Stimulated activated CD8-positive, alpha-beta memory T cell treated with anti-CD3 and anti-CD28 coated beads, Interleukin-4, amount 100 ng/mL, for 24 hours (primary cell): ENCODE data around the gene ABCA7.

Experiments
- DNase-seq: peaks from one replicate; pipeline ENCODE4 v3.0.0-alpha.2; 2020; ENCODE audit warnings: low read depth

Gene ABCA7

DNA sequence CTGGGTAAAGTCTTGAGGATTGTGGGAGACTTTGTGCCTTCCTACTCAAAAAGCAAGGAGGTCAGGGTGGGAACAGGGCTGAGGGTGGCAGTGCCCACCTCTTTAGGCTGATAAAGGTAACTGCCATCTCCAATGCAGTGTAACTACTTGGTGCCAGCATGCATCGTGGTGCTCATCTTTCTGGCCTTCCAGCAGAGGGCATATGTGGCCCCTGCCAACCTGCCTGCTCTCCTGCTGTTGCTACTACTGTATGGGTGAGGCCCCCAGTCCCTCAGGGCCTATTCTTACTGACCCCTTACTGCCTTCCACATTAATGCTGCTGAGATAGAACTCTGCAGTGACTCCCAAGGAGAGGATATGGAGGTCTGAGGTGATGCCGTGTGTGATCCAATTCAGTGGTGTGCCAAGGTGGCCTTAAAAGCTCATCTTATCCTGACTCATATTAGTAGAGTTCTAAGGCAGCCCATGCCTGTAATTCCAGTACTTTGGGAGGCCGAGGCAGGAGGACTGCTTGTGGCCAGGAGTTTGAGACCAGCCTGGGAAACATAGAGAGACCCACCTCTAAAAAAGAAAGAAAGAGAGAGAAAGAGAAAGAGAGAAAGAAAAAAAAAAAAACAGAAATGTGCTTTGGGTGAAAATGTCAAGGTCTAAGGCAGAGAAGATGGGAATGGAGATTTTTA, 17.4 kb downstream of the ABCA7 start:
- no peak for DNase-seq

DNA sequence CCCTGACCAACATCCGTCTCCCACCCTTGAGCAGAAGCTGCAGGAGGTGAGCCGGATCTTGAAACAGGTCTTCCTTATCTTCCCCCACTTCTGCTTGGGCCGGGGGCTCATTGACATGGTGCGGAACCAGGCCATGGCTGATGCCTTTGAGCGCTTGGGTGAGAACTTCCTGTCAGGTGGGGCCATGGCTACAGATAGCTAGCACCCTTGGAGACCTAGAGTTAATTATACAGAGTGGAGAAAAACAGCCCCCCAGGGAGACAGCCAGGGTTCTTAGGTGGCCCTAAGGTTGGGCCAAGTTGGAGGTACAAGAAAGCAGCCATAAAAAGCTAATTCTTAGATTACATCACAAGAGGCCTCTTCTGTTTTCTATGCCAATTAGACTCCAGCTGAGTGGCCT, 18.2 kb downstream of the ABCA7 start:
- no peak for DNase-seq

DNA sequence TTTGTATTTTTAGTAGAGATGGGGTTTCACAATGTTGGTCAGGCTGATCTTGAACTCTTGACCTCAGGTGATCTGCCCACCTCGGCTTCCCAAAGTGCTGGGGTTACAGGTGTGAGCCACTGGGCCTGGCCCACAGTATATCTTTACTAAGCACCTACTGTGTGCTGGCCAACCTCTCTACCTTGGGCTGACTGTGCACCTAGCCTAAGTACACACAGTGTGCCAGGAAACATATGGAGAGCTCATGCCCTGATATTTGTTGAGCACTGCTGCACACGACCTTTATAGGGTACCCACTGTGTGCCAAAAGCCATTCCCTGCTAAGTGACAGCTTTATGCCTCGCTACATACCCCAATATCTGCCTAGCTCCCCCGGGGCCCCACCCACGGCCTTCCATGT, 20.8 kb downstream of the ABCA7 start:
- no peak for DNase-seq

DNA sequence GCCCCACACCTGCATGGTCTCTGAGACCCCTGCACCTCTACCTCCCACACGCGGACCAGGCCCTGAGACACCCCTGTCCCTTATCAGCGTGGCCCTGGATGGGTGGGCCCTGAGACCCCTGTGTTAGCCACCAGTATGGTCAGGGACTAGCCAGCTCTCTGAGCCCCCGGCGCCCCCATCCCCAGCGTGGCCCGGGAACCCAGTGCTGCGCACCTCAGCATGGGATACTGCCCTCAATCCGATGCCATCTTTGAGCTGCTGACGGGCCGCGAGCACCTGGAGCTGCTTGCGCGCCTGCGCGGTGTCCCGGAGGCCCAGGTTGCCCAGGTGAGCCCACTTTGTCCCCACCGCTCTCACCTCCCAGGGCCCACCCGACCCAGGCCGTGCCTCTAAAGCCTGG, 22.1 kb downstream of the ABCA7 start:
- no peak for DNase-seq

DNA sequence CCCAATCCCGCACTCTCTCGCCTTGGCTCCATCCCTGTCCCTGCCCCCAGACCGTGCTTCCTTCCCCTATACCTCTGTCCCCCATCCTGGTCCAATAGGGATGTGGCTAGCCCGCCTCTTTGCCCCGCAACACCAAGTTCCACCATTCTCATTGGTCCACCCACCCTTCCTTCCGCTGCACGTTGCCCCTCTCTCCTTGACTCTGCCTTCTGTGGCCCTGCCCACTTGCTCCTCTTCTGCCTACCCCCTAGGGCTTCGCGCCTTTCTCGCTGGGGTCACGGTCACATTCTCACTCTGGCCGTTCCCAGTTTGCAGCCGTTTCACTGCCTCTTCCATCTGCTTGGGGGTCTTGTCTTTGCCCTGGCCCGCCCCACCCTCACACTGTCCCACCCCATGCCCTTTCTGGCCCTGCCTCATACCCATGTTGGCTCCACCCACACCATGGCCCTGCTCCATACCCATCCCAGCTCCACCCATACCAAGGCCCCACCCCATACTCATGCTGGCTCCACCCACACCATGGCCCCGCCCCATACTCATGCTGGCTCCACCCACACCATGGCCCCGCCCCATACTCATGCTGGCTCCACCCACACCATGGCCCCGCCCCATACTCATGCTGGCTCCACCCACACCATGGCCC, 22.6 kb downstream of the ABCA7 start:
- DNase-seq, result no peak

DNA sequence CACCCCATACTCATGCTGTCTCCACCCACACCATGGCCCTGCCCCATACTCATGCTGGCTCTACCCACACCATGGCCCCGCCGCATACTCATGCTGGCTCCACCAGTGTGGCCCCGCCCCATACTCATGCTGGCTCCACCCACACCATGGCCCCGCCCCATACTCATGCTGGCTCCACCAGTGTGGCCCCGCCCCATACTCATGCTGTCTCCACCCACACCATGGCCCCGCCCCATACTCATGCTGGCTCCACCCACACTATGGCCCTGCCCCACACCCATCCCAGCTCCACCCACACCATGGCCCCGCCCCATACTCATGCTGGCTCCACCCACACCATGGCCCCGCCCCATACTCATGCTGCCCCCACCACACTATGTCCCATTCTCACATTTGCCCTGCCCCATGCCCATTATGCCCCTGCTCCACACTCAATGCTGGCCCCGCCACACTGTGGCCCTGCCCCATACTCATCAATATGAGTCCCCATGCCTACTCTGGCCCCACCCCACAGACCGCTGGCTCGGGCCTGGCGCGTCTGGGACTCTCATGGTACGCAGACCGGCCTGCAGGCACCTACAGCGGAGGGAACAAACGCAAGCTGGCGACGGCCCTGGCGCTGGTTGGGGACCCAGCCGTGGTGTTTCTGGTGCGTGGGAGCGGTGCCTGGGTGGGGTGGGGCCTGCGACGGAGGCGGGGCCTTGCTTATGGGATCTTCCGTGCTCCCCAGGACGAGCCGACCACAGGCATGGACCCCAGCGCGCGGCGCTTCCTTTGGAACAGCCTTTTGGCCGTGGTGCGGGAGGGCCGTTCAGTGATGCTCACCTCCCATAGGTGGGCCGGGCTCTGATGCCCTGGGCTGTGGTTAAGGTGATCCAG, 23.4 kb downstream of the ABCA7 start:
- DNase-seq, result no peak

DNA sequence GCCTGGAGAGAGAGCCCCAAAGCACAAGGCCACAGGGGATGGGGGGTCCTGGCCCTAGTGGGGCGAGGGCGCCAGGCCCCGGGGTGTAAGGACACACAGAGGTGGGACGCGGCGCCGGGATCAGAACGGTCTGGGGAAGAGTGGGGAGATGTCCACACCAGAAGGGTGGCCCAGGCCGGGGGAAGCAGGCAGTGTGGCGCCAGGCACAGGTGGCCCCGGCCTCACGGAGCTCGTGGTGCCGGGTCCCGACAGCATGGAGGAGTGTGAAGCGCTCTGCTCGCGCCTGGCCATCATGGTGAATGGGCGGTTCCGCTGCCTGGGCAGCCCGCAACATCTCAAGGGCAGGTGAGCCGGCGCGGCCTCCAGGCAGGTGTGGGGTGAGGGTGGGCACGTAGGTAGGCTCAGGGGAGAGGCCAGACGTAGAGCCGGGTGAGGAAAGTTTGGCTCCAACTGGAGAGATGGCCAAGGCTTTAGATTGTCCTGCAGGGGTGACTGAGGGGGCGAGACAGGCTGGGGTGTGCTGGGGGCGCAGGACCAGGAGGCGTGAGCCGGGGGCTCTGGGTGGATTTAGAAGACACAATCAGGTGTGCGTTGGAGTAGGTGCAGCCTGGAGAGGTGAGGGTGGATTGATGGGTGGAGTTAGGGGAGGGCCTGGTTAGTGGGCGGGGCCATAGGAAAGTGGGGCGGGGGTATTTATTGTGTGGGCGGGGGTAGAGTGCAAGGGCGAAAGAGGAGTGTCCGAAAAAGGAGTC, 24.2 kb downstream of the ABCA7 start:
- no peak for DNase-seq

DNA sequence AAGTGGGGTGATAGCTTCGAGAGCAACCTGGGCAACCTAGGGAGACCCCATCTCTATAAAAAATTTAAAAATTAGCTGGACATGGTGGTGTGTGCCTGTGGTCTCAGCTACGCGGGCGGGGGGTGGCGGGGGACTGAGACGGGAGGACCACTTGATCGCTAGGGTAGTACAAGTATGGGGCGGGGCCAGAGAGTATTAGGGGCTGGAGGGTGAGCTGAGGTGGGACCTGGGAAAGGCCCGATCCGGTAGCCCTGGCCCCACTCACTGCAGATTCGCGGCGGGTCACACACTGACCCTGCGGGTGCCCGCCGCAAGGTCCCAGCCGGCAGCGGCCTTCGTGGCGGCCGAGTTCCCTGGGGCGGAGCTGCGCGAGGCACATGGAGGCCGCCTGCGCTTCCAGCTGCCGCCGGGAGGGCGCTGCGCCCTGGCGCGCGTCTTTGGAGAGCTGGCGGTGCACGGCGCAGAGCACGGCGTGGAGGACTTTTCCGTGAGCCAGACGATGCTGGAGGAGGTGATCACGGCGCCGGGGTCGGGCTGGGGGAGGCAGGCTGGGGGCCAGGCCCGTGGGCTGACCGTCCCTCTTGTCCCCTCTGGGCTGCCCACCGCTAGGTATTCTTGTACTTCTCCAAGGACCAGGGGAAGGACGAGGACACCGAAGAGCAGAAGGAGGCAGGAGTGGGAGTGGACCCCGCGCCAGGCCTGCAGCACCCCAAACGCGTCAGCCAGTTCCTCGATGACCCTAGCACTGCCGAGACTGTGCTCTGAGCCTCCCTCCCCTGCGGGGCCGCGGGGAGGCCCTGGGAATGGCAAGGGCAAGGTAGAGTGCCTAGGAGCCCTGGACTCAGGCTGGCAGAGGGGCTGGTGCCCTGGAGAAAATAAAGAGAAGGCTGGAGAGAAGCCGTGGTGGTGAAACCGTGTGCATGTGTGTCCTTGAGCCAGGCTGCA, 25.0 kb downstream of the ABCA7 start:
- no peak for DNase-seq

DNA sequence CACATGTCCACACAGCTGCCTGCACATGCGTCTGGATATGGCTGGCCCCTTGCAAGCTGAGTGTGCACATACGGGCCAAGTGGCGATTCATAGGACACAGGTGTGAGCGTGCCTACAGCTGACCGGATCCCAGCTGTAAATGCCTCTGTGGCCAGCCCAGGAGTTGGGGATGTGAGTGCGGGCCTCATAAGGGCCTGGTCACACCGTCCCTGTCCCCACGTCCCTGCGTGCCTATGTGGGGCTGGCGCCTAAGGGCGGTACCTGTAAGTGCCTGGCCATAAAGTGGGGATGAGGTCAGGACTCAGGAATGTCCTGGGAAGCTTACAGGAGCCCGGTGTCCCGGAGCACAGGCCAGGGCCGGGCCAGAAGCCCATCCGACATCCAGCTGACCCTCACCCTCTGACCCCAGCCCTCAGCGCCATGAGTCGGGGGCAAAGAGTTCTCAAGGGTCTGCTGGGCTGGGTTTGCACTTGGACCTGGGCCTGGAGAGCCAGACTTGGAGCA, 25.8 kb downstream of the ABCA7 start:
- DNase-seq, result no peak

DNA sequence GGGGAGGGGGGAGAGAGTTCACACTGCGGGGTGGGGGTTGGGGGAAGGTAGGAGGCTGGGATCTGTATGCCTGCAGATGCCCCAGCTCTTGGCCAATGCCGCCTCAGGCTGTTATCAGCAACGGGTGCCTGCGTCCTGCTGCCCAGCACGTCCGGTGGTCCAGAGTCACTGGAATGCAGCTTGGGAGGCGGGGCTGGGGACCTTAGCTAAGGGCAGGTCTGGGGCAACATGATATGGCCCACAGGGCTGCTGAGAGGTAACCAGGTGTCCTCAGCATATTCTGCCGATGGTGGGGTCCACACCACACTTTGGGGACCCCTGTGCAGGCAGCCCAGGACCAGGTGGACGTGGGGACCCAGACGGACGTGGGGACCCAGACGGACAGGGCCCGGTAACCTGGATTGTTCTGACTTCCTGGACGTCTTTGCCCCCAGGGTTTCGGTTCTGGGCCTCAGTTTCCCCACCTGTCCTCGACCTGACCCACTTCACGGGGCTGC, 26.4 kb downstream of the ABCA7 start:
- DNase-seq, result no peak

DNA sequence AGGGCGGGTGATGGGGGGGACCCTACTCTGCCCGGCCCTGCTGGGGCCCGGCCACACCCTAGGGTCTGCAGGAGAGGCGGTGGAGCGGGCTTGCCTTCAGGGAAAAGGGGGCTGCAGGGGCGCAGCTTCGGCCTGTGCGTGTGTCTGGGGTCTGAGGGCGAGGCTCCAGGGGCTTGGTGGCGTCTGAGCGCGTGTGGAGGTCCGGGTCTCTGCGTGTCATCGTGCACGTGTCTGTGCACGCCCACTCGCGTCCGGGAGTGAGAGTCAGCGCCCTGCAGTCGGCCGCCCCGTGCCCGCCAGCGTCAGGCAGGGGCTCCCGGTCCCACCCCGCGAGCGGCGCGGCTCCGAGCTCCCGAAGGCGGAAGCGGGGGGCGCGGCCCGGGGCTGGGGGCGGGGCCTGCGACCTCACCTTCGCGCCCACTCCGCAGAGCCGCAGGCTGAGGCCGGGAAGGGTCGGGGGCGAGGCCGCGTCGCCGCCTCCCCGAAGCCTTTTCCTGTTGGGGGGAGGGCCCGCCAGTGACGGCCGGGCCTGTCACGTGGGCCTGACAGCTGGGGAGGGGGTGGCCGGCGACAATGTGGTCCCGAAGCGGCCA, 26.9 kb downstream of the ABCA7 start, which contains the start of gene ARHGAP45:
Gene ARHGAP45, plus strand, starts transcription at position 420 of the 593 bp plus-strand sequence. CDS start 239 bp downstream, outside the sequence.
- DNase-seq, result peak; percentile 79

DNA sequence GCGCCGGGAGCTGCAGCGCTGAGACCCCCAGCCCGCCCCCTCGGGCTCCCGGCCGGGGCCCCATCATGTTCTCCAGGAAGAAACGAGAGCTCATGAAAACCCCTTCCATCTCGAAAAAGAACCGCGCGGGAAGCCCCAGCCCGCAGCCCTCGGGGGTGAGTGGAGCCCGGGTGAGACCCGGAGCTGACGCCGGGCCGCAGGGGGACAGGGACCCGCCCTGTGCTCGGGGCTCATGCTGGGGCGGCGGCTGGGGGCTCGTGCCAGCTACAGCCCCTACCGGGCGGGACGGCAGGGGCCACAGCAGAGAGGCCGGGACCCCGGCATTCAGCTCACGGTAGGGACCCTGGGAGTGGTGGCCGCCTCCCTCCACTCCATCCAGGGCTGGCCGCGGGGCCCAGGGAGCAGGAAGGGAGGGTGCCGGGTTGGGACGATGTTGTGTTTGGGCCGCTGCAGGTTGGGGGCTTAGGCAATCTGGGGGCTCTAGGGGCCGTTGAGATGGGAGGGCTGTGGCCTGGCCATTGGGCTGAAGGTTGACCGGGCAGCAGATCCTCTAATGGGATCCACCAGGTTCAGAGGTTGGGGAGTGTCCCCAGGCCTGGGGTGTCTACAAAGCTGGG, 27.5 kb downstream of the ABCA7 start:
- DNase-seq, result no peak

DNA sequence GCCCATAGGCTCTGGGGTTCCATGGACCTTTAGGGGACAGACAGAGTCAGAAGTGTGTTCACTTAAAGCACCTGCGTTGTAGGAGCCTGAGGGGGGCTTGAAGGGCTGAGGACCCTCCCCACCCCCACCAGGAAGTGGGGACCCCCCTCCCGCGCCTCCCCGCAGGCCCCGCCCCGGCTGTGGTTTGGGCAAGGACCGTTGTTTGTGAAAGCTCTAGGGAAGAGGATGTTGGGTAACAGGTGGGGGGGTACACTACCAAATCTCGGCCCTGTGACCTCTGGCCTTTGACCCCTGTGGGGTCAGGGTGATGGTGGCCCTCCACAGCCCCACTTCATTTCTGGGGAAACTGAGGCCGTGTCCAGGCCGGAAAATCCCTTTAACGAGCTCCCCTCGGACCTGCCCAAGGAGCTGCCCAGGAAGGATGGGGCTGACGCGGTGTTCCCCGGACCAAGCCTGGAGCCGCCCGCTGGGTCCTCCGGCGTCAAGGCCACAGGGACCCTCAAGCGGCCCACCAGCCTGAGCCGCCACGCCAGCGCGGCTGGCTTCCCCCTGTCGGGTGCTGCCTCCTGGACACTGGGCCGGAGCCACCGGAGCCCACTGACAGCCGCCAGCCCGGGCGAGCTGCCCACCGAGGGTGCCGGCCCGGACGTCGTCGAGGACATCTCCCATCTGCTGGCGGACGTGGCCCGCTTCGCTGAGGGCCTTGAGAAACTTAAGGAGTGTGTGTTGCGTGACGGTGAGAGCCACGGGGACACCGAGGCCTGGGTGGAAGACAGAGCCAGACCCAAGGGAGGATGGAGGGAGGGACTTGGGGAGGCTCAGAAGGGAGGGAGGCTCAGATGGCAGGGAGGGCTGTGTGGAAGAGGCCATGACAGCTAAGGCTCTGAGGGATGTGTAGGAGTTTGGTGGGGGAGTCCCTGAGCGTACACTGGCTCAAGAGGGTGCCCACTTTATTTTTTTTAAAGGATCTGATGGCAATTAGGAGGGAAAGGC, 28.4 kb downstream of the ABCA7 start:
- no peak for DNase-seq

DNA sequence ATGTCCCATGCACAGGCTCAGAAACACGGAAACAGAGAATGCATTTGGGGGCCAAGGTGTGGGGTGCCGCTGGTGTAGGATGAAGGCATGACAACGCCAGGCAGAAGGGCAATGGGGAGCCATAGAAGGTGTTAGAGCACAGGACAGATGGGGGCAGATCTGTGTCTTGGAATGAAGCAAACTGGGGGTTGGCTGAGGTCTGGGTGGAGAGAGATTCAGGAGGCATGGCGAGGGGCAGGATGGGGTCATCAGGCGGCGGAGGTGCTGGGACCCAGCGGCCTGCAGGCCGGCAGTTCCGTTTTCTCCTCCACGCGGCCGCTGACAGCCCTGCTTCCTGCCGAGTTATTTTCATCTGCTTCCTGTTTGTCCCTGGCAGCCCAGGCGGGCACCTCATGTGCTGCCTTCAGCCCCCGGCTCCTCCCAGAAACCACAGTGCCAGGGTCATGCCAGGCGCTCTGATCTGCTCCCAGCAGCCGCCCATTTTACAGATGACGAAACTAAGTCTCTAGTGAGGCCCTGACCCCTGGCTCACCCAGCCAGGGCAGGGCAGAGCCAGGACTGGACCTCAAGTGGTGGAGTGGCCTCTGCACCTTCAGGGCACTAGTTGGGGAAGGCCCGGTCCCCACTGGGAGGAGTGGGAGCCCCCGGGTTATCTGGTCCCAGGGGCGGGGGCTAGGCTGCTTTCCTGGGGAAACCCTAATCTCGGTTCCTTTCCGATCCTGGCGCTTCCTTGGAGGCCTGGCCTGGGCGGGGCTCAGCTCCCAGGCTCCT, 29.3 kb downstream of the ABCA7 start:
- DNase-seq, result no peak

DNA sequence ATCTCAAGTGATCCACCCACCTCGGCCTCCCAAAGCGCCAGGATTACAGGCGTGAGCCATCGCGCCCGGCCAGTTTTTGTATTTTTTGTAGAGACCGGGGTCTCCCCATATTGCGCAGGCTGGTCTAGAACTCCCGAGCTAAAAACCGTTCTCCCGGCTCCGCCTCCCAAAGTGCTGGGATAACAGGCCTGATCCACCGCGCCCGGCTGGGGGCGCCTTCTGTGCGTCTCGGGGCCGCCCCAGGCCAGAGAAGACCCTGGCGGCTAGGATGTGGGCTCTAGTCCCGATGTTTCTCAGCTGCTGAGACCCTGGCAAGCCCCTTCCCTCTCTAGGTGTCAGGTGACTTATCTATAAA, 30.6 kb downstream of the ABCA7 start:
- no peak for DNase-seq

DNA sequence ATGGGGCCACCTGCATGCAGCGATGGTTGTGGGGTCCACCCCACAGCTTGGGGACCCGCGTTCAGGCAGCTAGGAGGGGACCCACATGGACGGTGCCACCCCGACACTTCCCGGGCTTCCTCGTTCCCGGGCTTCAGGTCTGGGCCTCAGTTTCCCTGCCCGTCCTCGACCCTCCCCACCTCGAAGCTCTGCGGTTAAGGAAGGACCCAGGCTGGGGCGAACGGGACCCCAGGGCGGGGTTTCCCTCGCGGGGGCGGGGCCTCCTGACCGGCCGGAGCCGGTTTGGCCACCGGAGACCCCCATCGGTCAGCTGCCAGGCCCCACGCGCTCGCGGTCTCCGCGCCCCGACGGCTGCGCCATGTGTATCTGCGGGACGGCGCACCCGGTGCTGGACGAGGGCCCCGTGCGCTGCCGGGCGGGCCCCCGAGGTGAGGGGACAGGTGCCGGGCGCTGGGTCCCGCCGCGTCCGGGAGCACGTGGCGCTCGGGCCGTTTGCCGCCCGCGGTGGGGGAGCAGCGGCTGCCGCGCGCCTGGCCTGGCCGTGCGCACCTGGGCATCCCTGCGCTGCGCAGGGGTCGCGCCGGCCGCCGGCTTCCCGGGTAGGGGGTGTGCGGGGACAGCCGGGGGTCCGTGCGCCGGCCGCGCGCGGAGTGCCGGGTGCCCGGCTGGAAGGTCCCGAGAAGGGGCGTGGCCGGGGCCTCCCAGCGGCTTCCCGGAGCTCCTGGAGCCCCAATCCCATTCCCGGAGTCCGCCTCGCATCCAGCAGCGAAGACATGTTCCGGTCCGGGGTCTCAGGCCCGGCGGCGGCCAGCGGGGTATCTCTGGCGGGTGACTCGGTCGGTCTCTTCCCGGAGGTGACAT, 31.3 kb downstream of the ABCA7 start:
- no peak for DNase-seq
